Psoas muscle (tissue), 8 donors: ENCODE measurements around the gene GPLD1. TPM values are rescaled to one million over a fixed set of nuclear protein-coding genes. Genes with fewer than 3 reads are reported as not detected.
"Not testable (repeated sequence)": the region's sequence is repeated elsewhere in the genome, so short reads cannot be mapped to it uniquely, and the experiment has no call there.

Source experiments
- ATAC-seq, 4 donors: fragments of 200-7000 bp; cut with Tn5 transposase; one replicate each; pipeline ENCODE4 v1.9.1; 2020; ENCODE audit warnings: moderate library complexity in 3 of 4, mild to moderate bottlenecking in 2 of 4
- DNase-seq, 2 donors: peaks; one replicate each; pipeline ENCODE4 v3.0.0-alpha.2; 2020
- H3K27ac ChIP-seq: fragments of 200-600 bp; one replicate; pipeline ENCODE4 v1.8.0; 2022
- H3K27me3 ChIP-seq, 3 donors: fragments of 200-600 bp in 1 of 3; one replicate each; pipeline versions ENCODE4 v1.6.1 to v1.8.0; 2013 to 2022; ENCODE audit warnings: low read length in 2 of 3, mild to moderate bottlenecking in 2 of 3, moderate library complexity in 1 of 3; ENCODE audit not compliant: insufficient read depth in 3 of 3
- H3K36me3 ChIP-seq, 2 donors: fragments of 200-600 bp in 1 of 2; one replicate each; pipeline versions ENCODE4 v1.6.1 to v1.8.0; 2013 to 2022; ENCODE audit warnings: low read depth in 1 of 2, mild to moderate bottlenecking in 1 of 2, moderate library complexity in 1 of 2; ENCODE audit not compliant: insufficient read depth in 1 of 2
- H3K4me1 ChIP-seq: fragments of 200-600 bp; one replicate; pipeline ENCODE4 v1.8.0; 2022
- H3K4me3 ChIP-seq: fragments of 200-600 bp; one replicate; pipeline ENCODE4 v1.8.0; 2022; ENCODE audit warnings: mild to moderate bottlenecking
- H3K9me3 ChIP-seq: fragments of 200-600 bp; one replicate; pipeline ENCODE4 v1.8.0; 2022
- CTCF ChIP-seq: fragments of 200-600 bp; IDR thresholded peaks from one replicate; pipeline ENCODE4 v1.8.0; 2022; ENCODE audit warnings: antibody characterized with exemption
- WGBS, 3 donors: extraction: QIAGEN DNeasy Blood & Tissue Kit; methylation state at CpG; one replicate each; pipeline versions ENCODE4 v1.1.6 to v1.1.7; 2013; 5-methylcytosine and 5-hydroxymethylcytosine counted together
- intact Hi-C, 2 donors: fragments of 100-400 bp; cut with DNase I; formaldehyde crosslinking; loops; one replicate each; pipeline versions ENCODE4 v1.11.0 to v1.14.2; 2022
- polyA plus RNA-seq, 3 donors: library from polyadenylated mRNA; stranded (reverse); fragments of 200-250 nt; gene quantifications; one replicate each; pipeline ENCODE4 v1.2.3, GENCODE V29; 2013
- total RNA-seq, 4 donors: library from RNA; stranded (reverse); fragmentation: NEBNext Ultra II Directional in 2 of 4; extraction: Animal tissue kit (Norgen Biotek cat#: 25700) in 2 of 4; gene quantifications; one replicate each; pipeline versions ENCODE4 v1.2.1 to v1.2.4, GENCODE V29; 2021 to 2023
- donor health status: healthy with polysubstance abuse.
- donor health status: DM: no; HTN: no; CAD: no; lungs with moderate emphysema.
- donor health status: Bipolar disorder and iron deficiency.
- donor health status: healthy.
- donor health status: DM: yes; HTN: yes; CAD: no.
- donor health status: DM: no; HTN: no; CAD: no.
- donor health status: DM: no; HTN: no; CAD: no.
- donor health status: DM: yes; HTN: yes; CAD: no.

Gene GPLD1
- total and polyA plus RNA-seq, 7 donors = 0.25 to 1.1 (median 0.38) TPM

GRCh38 chr6:24391208-24391607 lies 98.2 kb downstream of the GPLD1 start:
- 57 to 64% (median 59%) methylated on average over 2 of the region's 2 CpGs for WGBS, 3 donors
- H3K4me3 ChIP-seq = no peak overlapping the region
- H3K4me1 ChIP-seq = peaks cover 10% of the 10 kb centered on the region
- H3K27me3 ChIP-seq = no peaks in the 10 kb centered on the region
- no peaks in the 10 kb centered on the region for H3K9me3 ChIP-seq
- no peak for TF ChIP-seq CTCF
- intact Hi-C loops = no loop called here
- H3K27ac ChIP-seq = no peak overlapping the region
- no peak for ATAC-seq
- H3K36me3 ChIP-seq = no peaks in the 10 kb centered on the region
- DNase-seq = no peak

- intact Hi-C loops = loop anchor here in 1 of 2 donors (5.0 kb wide), 1 partner anchor 106 kb away; no protein-coding TSS in a partner anchor
- Histone ChIP-seq H3K4me1 (no peaks in the 10 kb centered on the region), H3K27ac (no peak overlapping the region), H3K4me3 (no peak overlapping the region), H3K9me3 (no peaks in the 10 kb centered on the region), H3K36me3 (no peaks in the 10 kb centered on the region), H3K27me3 (no peaks in the 10 kb centered on the region)
- no peak for TF ChIP-seq CTCF
- DNase-seq (no peak), ATAC-seq (no peak)
- 93 to 96% (median 95%) methylated on average over 1 of the region's 1 CpG for WGBS, 3 donors
Measured at GRCh38 chr6:24387818-24388217, 101.6 kb downstream of the GPLD1 start.

DNA sequence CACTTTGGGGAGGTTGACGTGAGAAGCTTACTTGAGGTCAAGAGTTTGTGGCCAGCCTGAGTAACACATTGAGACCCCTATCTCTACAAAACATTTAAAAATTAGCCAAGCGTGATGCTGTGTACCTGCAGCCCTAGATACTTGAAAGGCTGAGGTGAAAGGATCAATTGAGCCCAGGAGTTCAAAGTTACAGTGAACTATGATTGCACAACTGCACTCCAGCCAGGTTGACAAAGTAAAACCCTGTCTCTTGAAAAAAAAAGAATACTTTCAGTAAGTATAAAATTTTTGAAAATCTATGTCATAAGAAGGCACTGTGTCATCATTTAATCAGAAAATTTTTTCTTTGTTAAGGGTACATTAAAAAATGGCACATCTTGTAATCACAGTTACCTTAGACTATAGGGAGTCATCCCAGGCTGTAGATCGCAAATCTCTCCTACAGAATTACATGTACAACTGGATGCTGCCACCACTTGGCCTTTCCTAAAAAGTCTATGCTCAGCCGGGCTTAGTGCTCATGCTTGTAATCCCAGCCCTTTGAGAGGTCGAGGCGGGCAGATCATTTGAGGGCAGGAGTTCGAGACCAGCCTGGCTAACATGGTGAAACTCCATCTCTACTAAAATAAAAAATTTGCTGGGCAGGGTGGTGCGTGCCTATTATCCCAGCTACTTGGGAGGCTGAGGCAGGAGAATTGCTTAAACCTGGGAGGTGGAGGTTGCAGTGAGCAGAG lies 103.7 kb downstream of the GPLD1 start:
- no peak overlapping the region for H3K27ac ChIP-seq
- intact Hi-C loops = loop anchor here in 1 of 2 donors (5.0 kb wide), 1 partner anchor 103 kb away; no protein-coding TSS in a partner anchor

GRCh38 chr6:24384369-24385130 lies 104.8 kb downstream of the GPLD1 start:
- DNase-seq, H3K4me1 ChIP-seq, H3K4me3 ChIP-seq, H3K27ac ChIP-seq, H3K36me3 ChIP-seq, H3K9me3 ChIP-seq, H3K27me3 ChIP-seq, ATAC-seq: not testable (repeated sequence)
- intact Hi-C loops = loop anchor here in 1 of 2 donors (5.0 kb wide), 1 partner anchor 102 kb away; no protein-coding TSS in a partner anchor
- WGBS, 3 donors = 90 to 97% (median 93%) methylated on average over 5 of the region's 5 CpGs

More for the DNA sequence above, 103.7 kb downstream of the GPLD1 start:
- Histone ChIP-seq H3K27me3 (no peaks in the 10 kb centered on the region), H3K4me1 (no peaks in the 10 kb centered on the region), H3K36me3 (no peaks in the 10 kb centered on the region), H3K4me3 (no peak overlapping the region), H3K9me3 (no peaks in the 10 kb centered on the region)
- no peak for TF ChIP-seq CTCF
- ATAC-seq = no peak
- WGBS, 3 donors = 66 to 76% (median 75%) methylated on average over 8 of the region's 8 CpGs
- DNase-seq = no peak

- intact Hi-C loops, H3K36me3 ChIP-seq, H3K4me3 ChIP-seq, DNase-seq, H3K27ac ChIP-seq, H3K9me3 ChIP-seq, H3K27me3 ChIP-seq, H3K4me1 ChIP-seq, ATAC-seq: not testable (repeated sequence)
- WGBS, 3 donors = 86 to 91% (median 91%) methylated on average over 9 of the region's 9 CpGs
Measured at GRCh38 chr6:24382891-24383494, 106.4 kb downstream of the GPLD1 start.
